K562 (cell line): ENCODE results near the gene C19orf44. TPM values are rescaled to one million over a fixed set of nuclear protein-coding genes. Genes with fewer than 3 reads are reported as not detected.
"Not testable (repeated sequence)": the region's sequence is repeated elsewhere in the genome, so short reads cannot be mapped to it uniquely, and the experiment has no call there.

ENCODE experiments used
- ATAC-seq: fragments of 200-7000 bp; cut with Tn5 transposase; 3 replicates; pipeline ENCODE4 v1.9.1; 2020; ENCODE audit warnings: moderate library complexity
- BruUV-seq: library from RNA; stranded (reverse); fragments of 400-500 nt; replicated peaks from 2 replicates; lab custom pipeline; 2021; lab: Mats Ljungman, UMichigan
- CTCF ChIA-PET: fragments of 300-600 bp; formaldehyde crosslinking; extraction: SDS; loops from one replicate; lab custom pipeline; 2021; ENCODE audit warnings: low intra/inter-chr PET ratio; lab: Yijun Ruan, JAX
- POLR2A ChIA-PET: fragments of 300-600, 350-650 bp; sonication (Branson Sonifier 250); formaldehyde crosslinking; extraction: SDS; loops from one replicate; lab custom pipeline; 2021; ENCODE audit warnings: antibody characterized with exemption, inconsistent platforms; lab: Yijun Ruan, JAX
- DNase-seq, 4 experiments: peaks; one replicate each; pipeline versions ENCODE4 v3.0.0 to v3.0.0-alpha.2; 2011 to 2018; ENCODE audit warnings: low spot score in 3 of 4, mixed read lengths in 3 of 4; ENCODE audit errors: extremely low read depth in 1 of 4
- FAIRE-seq: peaks from 2 replicates; lab custom pipeline; 2011; peaks lifted over from hg19 to GRCh38; lab: Jason Lieb, UNC
- H2AFZ ChIP-seq: 2 replicates; pipeline ENCODE4 v1.6.0; 2011; ENCODE audit warnings: low read depth, low read length, control low read depth, inconsistent platforms
- H3K27ac ChIP-seq: fragments of 200-600 bp; 3 replicates; pipeline ENCODE4 v1.8.0; 2011; ENCODE audit warnings: low read depth, mild to moderate bottlenecking, control low read depth, inconsistent platforms, low read length, moderate library complexity, mixed read lengths; ENCODE audit errors: extremely low read depth
- H3K27me3 ChIP-seq, 2 experiments: fragments of 300-600 bp in 1 of 2; 2 replicates in 1 of 2; 3 replicates in 1 of 2; pipeline versions ENCODE4 v1.6.0 to v1.8.0; 2011; ENCODE audit warnings: inconsistent platforms in 2 of 2, low read length in 2 of 2, mild to moderate bottlenecking in 1 of 2, mixed read lengths in 1 of 2, moderate library complexity in 1 of 2; ENCODE audit not compliant: control insufficient read depth in 2 of 2, insufficient read depth in 2 of 2
- H3K36me3 ChIP-seq: fragments of 300-600 bp; 3 replicates; pipeline ENCODE4 v1.8.0; 2011; ENCODE audit warnings: mild to moderate bottlenecking, low read length, inconsistent platforms; ENCODE audit not compliant: control insufficient read depth, insufficient read depth
- H3K4me1 ChIP-seq, 2 experiments: fragments of 200-600 bp in 1 of 2; replicated peaks in 1 of 2; 2 replicates in 1 of 2; 3 replicates in 1 of 2; pipeline versions ENCODE4 v1.5.1 to v1.8.0; 2011; ENCODE audit warnings: inconsistent platforms in 2 of 2, low read length in 2 of 2, mild to moderate bottlenecking in 1 of 2, mixed read lengths in 1 of 2, moderate library complexity in 1 of 2; ENCODE audit not compliant: control insufficient read depth in 2 of 2, insufficient read depth in 2 of 2
- H3K4me2 ChIP-seq: 2 replicates; pipeline ENCODE4 v1.6.1; 2011; ENCODE audit warnings: low read length, control low read depth, inconsistent platforms, mixed read lengths; ENCODE audit not compliant: insufficient read depth
- H3K4me3 ChIP-seq: fragments of 200-600 bp; sonication (generic), shearing (Covaris generic); 2 replicates; pipeline ENCODE4 v1.5.1; 2016; ENCODE audit warnings: control low read depth, inconsistent platforms
- H3K79me2 ChIP-seq: fragments of 200-600 bp; 3 replicates; pipeline ENCODE4 v1.8.0; 2011; ENCODE audit warnings: low read length, inconsistent platforms; ENCODE audit not compliant: control insufficient read depth, insufficient read depth
- H3K9ac ChIP-seq, 2 experiments: 2 replicates each; pipeline versions ENCODE4 v1.6.0 to v1.6.1; 2011; ENCODE audit warnings: low read depth in 2 of 2, low read length in 2 of 2, control low read depth in 1 of 2, inconsistent platforms in 1 of 2, mild to moderate bottlenecking in 1 of 2, mixed read lengths in 1 of 2; ENCODE audit not compliant: insufficient read depth in 1 of 2
- H3K9me1 ChIP-seq: one replicate; pipeline ENCODE4 v1.6.0; 2011; ENCODE audit warnings: inconsistent platforms, mild to moderate bottlenecking, low read length, moderate library complexity; ENCODE audit not compliant: control insufficient read depth, insufficient read depth
- H3K9me3 ChIP-seq: replicated peaks from 2 replicates; pipeline ENCODE4 v1.5.1; 2011; ENCODE audit warnings: low read depth, low read length, inconsistent platforms; ENCODE audit not compliant: control insufficient read depth, insufficient read depth
- H4K20me1 ChIP-seq: replicated peaks from 2 replicates; pipeline ENCODE4 v1.6.1; 2011; ENCODE audit warnings: low read length, inconsistent platforms, mixed read lengths; ENCODE audit not compliant: control insufficient read depth, insufficient read depth
- ADNP ChIP-seq: fragments of 200-800 bp; sonication (Bioruptor generic); IDR thresholded peaks from 2 replicates; pipeline ENCODE4 v1.6.1; 2016; ENCODE audit warnings: missing genetic modification characterization, missing compliant biosample characterization
- CBFA2T2 ChIP-seq: fragments of 450-650 bp; conservative IDR thresholded peaks from 2 replicates; pipeline ENCODE4 v1.6.1; 2017; ENCODE audit warnings: mild to moderate bottlenecking
- ETV1 ChIP-seq: fragments of 450-650 bp; conservative IDR thresholded peaks from 2 replicates; pipeline ENCODE4 v1.6.1; 2016; ENCODE audit warnings: missing genetic modification characterization, control low read depth, low read depth, missing compliant biosample characterization
- PRMT5 ChIP-seq: sonication (generic); formaldehyde crosslinking; IDR thresholded peaks from 2 replicates; pipeline ENCODE4 v1.5.0; 2020; ENCODE audit warnings: missing genetic modification reagents
- TRIM24 ChIP-seq, 2 experiments: fragments of 450-650 bp; IDR thresholded peaks; 2 replicates each; pipeline ENCODE4 v1.6.1; 2016
- ZNF140 ChIP-seq: fragments of 250-450 bp; sonication (Bioruptor Pico); IDR thresholded peaks from 2 replicates; pipeline ENCODE4 v1.8.0; 2021; ENCODE audit warnings: moderate library complexity, mild to moderate bottlenecking, inconsistent platforms
- ZNF174 ChIP-seq: fragments of 250-450 bp; sonication (Bioruptor Pico); IDR thresholded peaks from 2 replicates; pipeline ENCODE4 v1.4.0; 2020; ENCODE audit warnings: mild to moderate bottlenecking
- WGBS: fragments of 100-300 bp; shearing (Covaris generic); methylation state at CpG from one replicate; pipeline ENCODE4 v1.1.6; 2016; ENCODE audit warnings: low coverage, mixed read lengths; ENCODE audit not compliant: insufficient coverage; ENCODE audit errors: missing lambda C conversion rate; 5-methylcytosine and 5-hydroxymethylcytosine counted together
- in situ Hi-C: fragments of 300-500 bp; cut with MboI; formaldehyde crosslinking; loops from 4 replicates; pipeline ENCODE4 v1.15.0; 2018; ENCODE audit warnings: inconsistent platforms, mixed read lengths
- intact Hi-C: fragments of 100-400 bp; cut with micrococcal nuclease; formaldehyde crosslinking; loops from 2 replicates; pipeline ENCODE4 v1.14.2; 2022
- polyA plus RNA-seq, 8 experiments: library from polyadenylated mRNA; depleted of rRNA in 4 of 8; stranded (reverse) in 5 of 8; unstranded in 3 of 8; fragments of >200 nt; fragmentation: Nextera tagmentation in 2 of 8; fragmentation: Illumina TruSeq in 1 of 8; extraction: Ambion mirVana in 2 of 8; extraction: Trizol in 1 of 8; gene quantifications; 2 replicates each; pipeline versions ENCODE4 v1.2.1 to v1.2.3, GENCODE V29; 2011 to 2014; ENCODE audit warnings: inconsistent platforms in 1 of 8, missing spikeins in 1 of 8
- total RNA-seq, 7 experiments: library from RNA; depleted of rRNA in 6 of 7; stranded (reverse); fragments of >200 nt in 6 of 7; fragmentation: Illumina TruSeq in 2 of 7; extraction: Trizol in 2 of 7; gene quantifications; 2 replicates each; pipeline versions ENCODE4 v1.2.1 to v1.2.3, GENCODE V29; 2011 to 2021; ENCODE audit warnings: low replicate concordance in 1 of 7
- TF ChIP-seq, protein P1 (sequence below): sonication (generic); formaldehyde crosslinking; IDR thresholded peaks from 2 replicates; pipeline ENCODE4 v1.8.0; 2023; ENCODE audit warnings: mild to moderate bottlenecking, missing genetic modification reagents
- TF ChIP-seq, protein P2 (sequence below): fragments of 250-450 bp; sonication (Bioruptor Pico); IDR thresholded peaks from 2 replicates; pipeline ENCODE4 v1.5.0; 2021

Gene C19orf44
- total and polyA plus RNA-seq, 9 of the 15 experiments (the other 6 are each of a cell fraction or from before 2014, with no cell fraction given): 0.41 to 7.7 (median 3.5) TPM

DNA sequence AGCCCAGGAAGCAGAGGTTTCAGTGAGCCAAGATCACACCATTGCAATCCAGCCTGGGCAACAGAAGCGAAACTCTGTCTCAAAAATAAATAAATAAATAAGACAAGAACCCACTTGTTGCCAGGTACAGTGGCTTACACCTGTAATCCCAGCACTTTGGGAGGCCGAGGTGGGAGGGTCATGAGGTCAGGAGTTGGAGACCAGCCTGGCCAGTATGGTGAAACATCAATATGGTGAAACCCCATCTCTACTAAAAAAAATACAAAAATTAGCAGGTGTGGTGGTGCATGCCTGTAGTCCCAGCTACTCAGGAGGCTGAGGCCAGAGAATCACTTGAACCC, 23.7 kb upstream of the C19orf44 start:
- Histone ChIP-seq H3K79me2 (peaks cover 39% of the 10 kb centered on the region), H3K4me1 (peaks cover 19 to 25% of the 10 kb centered on the region in 2 experiments), H3K27ac (peak overlapping the region; percentile 75; the same call in 2 of the 3 replicates), H4K20me1 (peaks cover 22% of the 10 kb centered on the region), H2AFZ (peak overlapping the region; percentile 98), H3K4me3 (peak overlapping the region; percentile 75; the same call in 1 of the 2 replicates)
- H3K9me1 ChIP-seq, H3K27me3 ChIP-seq, ATAC-seq, FAIRE-seq, CTCF ChIA-PET, H3K36me3 ChIP-seq, H3K9ac ChIP-seq, H3K4me2 ChIP-seq, intact Hi-C loops, H3K9me3 ChIP-seq, BruUV-seq, in situ Hi-C loops, DNase-seq: not testable (repeated sequence)
- 84% methylated on average over 2 of the region's 2 CpGs for WGBS
- POLR2A ChIA-PET: interaction anchor here (0.8 kb wide), 1 partner anchor 23 kb away, joined by 3 read pairs; the partner anchor contains the start of genes C19orf44 and CALR3

DNA sequence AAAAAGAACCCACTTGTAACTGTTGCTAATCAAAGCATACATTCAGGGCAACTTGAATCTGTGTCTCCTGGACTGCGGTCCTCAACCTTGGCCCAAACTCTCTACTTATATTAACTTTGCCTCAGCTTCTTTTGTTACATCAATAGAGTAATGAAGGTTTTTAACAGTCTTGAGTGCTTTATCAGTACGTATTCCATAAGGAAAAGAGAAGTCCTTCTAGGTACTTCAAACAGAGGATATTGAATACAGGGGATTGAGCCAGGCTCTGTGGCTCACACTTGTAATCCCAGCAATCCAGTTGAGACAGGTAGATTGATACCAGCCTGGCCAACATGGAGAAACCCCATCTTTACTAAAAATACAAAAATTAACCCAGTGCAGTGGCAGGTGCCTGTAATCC, 23.2 kb upstream of the C19orf44 start:
- Histone ChIP-seq H2AFZ (no peak overlapping the region), H3K27me3 (no peaks in the 10 kb centered on the region), H3K4me2 (no peak overlapping the region), H3K36me3 (peaks cover 10% of the 10 kb centered on the region; the same call in 2 of the 3 replicates), H3K4me1 (peaks cover 19 to 25% of the 10 kb centered on the region in 2 experiments), H3K9me3 (peaks cover 9% of the 10 kb centered on the region), H3K9ac (no peak overlapping the region), H3K9me1 (no peaks in the 10 kb centered on the region), H4K20me1 (peaks cover 17% of the 10 kb centered on the region; the same call in 1 of the 2 replicates), H3K79me2 (peaks cover 34% of the 10 kb centered on the region), H3K27ac (no peak overlapping the region), H3K4me3 (no peak overlapping the region)
- FAIRE-seq (no peak), DNase-seq (no peak), ATAC-seq (no peak)
- intact Hi-C loops (no loop called here), in situ Hi-C loops (no loop called here)
- CTCF ChIA-PET: no interaction called here
- no TSS peak for BruUV-seq
- 88% methylated on average over 2 of the region's 2 CpGs for WGBS
- POLR2A ChIA-PET: interaction anchor here (0.8 kb wide), 1 partner anchor 23 kb away, joined by 3 read pairs; the partner anchor contains the start of genes C19orf44 and CALR3
- TF ChIP-seq ZNF140 (CRISPR knock-in tag) (no peak), ETV1 (tag) (no peak), CBFA2T2 (no peak), TRIM24 (IDR thresholded peaks at IDR 0.05) (peak in 1 of 2 experiments; percentile 15; a peak in 1 of 4 replicates), ADNP (tag) (no peak), PRMT5 (CRISPR knock-in tag) (no peak), ZNF174 (CRISPR knock-in tag) (no peak)
- TF ChIP-seq, protein P1, sequence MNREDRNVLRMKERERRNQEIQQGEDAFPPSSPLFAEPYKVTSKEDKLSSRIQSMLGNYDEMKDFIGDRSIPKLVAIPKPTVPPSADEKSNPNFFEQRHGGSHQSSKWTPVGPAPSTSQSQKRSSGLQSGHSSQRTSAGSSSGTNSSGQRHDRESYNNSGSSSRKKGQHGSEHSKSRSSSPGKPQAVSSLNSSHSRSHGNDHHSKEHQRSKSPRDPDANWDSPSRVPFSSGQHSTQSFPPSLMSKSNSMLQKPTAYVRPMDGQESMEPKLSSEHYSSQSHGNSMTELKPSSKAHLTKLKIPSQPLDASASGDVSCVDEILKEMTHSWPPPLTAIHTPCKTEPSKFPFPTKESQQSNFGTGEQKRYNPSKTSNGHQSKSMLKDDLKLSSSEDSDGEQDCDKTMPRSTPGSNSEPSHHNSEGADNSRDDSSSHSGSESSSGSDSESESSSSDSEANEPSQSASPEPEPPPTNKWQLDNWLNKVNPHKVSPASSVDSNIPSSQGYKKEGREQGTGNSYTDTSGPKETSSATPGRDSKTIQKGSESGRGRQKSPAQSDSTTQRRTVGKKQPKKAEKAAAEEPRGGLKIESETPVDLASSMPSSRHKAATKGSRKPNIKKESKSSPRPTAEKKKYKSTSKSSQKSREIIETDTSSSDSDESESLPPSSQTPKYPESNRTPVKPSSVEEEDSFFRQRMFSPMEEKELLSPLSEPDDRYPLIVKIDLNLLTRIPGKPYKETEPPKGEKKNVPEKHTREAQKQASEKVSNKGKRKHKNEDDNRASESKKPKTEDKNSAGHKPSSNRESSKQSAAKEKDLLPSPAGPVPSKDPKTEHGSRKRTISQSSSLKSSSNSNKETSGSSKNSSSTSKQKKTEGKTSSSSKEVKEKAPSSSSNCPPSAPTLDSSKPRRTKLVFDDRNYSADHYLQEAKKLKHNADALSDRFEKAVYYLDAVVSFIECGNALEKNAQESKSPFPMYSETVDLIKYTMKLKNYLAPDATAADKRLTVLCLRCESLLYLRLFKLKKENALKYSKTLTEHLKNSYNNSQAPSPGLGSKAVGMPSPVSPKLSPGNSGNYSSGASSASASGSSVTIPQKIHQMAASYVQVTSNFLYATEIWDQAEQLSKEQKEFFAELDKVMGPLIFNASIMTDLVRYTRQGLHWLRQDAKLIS (CRISPR knock-in tag): no peak
- TF ChIP-seq, protein P2, sequence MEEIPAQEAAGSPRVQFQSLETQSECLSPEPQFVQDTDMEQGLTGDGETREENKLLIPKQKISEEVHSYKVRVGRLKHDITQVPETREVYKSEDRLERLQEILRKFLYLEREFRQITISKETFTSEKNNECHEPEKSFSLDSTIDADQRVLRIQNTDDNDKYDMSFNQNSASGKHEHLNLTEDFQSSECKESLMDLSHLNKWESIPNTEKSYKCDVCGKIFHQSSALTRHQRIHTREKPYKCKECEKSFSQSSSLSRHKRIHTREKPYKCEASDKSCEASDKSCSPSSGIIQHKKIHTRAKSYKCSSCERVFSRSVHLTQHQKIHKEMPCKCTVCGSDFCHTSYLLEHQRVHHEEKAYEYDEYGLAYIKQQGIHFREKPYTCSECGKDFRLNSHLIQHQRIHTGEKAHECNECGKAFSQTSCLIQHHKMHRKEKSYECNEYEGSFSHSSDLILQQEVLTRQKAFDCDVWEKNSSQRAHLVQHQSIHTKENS (CRISPR knock-in tag): no peak
